Neuron (in vitro differentiated cells): Measurements from ENCODE around the gene RAD51B.
"Not testable (repeated sequence)": the region's sequence is repeated elsewhere in the genome, so short reads cannot be mapped to it uniquely, and the experiment has no call there.

Experiments used
- H2AFZ ChIP-seq: one replicate; pipeline ENCODE4 v1.6.1; 2013; ENCODE audit warnings: low read depth, mild to moderate bottlenecking, inconsistent platforms, low read length, moderate library complexity
- H3K27me3 ChIP-seq: one replicate; pipeline ENCODE4 v1.6.1; 2013; ENCODE audit warnings: low read length; ENCODE audit not compliant: insufficient read depth
- H3K36me3 ChIP-seq: one replicate; pipeline ENCODE4 v1.6.1; 2013; ENCODE audit warnings: low read length; ENCODE audit not compliant: insufficient read depth
- H3K4me1 ChIP-seq: one replicate; pipeline ENCODE4 v1.6.1; 2013; ENCODE audit warnings: low read length; ENCODE audit not compliant: insufficient read depth
- H3K4me3 ChIP-seq: 2 replicates; pipeline ENCODE4 v1.5.1; 2013; ENCODE audit warnings: mild to moderate bottlenecking, low read length, moderate library complexity
- H3K9me3 ChIP-seq: one replicate; pipeline ENCODE4 v1.6.1; 2013; ENCODE audit warnings: low read length

Gene RAD51B

GRCh38 chr14:68257969-68258368, 438.4 kb downstream of the RAD51B start:
- Histone ChIP-seq H3K36me3 (no peaks in the 10 kb centered on the region), H3K4me3 (no peak overlapping the region), H3K27me3 (no peaks in the 10 kb centered on the region), H3K4me1 (peaks cover 40% of the 10 kb centered on the region), H2AFZ (no peak overlapping the region), H3K9me3 (no peaks in the 10 kb centered on the region)

GRCh38 chr14:68258995-68259394, 439.4 kb downstream of the RAD51B start:
- peaks cover 45% of the 10 kb centered on the region for H3K4me1 ChIP-seq
- H2AFZ ChIP-seq, H3K4me3 ChIP-seq, H3K36me3 ChIP-seq, H3K9me3 ChIP-seq, H3K27me3 ChIP-seq: not testable (repeated sequence)

DNA sequence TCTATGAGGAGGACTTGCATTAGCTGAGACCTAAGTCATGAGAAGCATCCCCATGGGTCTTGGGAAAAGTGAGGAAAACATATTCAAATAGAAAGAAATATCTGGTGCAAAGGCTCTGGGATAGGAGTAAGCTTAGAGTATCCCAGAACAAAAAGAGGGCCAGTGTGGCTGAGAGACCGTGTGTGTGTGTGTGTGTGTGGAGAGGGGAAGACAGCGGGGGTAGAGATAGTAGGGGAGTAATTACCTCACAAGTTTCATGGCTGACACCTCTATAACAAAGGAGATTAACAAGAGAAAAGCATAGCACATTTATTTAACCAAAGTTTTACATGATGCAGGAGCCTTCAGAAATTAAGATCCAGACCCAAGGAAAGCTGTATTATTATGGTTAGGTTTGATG, 440.5 kb downstream of the RAD51B start:
- Histone ChIP-seq H3K4me3 (no peak overlapping the region), H3K4me1 (peaks cover 43% of the 10 kb centered on the region)

GRCh38 chr14:68261092-68261842, 441.7 kb downstream of the RAD51B start:
- Histone ChIP-seq H3K9me3 (no peaks in the 10 kb centered on the region), H3K36me3 (no peaks in the 10 kb centered on the region), H3K4me3 (no peak overlapping the region), H3K4me1 (peaks cover 42% of the 10 kb centered on the region), H2AFZ (peak overlapping the region; percentile 13), H3K27me3 (no peaks in the 10 kb centered on the region)

More for the DNA sequence above, 440.5 kb downstream of the RAD51B start:
- Histone ChIP-seq H3K27me3 (no peaks in the 10 kb centered on the region), H3K9me3 (no peaks in the 10 kb centered on the region), H3K36me3 (no peaks in the 10 kb centered on the region), H2AFZ (no peak overlapping the region)

DNA sequence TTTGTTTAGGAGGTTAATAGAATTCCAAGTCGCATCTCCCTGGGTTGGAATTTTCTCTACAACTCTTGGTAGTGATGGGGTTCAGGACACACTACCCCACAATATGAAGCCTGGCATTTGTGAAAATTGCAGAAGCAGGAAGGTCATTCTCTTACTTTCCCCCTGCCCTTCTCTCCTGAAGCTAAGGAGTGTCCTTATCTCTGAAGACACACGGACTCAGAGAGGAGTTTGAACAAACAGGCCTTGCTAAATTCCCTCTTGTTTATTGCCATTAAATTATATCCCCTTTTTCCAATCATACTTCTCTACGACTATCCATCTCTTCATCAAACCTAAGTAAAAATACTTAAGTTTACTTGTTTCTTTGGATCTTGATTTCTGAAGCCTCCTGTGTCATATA, 443.0 kb downstream of the RAD51B start:
- no peaks in the 10 kb centered on the region for H3K27me3 ChIP-seq
- peaks cover 41% of the 10 kb centered on the region for H3K4me1 ChIP-seq
- H3K9me3 ChIP-seq: no peaks in the 10 kb centered on the region
- H2AFZ ChIP-seq: no peak overlapping the region
- no peaks in the 10 kb centered on the region for H3K36me3 ChIP-seq
- H3K4me3 ChIP-seq: no peak overlapping the region

- Histone ChIP-seq H3K4me1 (peaks cover 41% of the 10 kb centered on the region), H3K27me3 (no peaks in the 10 kb centered on the region), H3K4me3 (no peak overlapping the region), H2AFZ (no peak overlapping the region), H3K9me3 (no peaks in the 10 kb centered on the region), H3K36me3 (no peaks in the 10 kb centered on the region)
Observed at GRCh38 chr14:68263563-68264259, 444.1 kb downstream of the RAD51B start.

DNA sequence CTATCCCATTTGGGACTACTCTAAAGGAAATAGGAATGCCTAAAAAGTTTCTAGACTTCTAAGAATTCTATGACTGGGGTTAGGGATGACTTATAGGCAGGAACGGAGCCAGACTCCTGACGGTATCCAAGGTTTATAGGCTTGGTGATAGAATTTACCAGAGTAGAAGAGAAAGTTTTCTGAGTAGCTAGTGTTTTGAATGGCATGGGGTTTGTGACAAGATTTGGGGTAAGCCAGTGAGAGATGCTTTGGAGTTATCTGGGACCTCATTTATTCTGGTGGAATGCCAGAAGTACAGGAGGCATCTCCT, 444.6 kb downstream of the RAD51B start:
- Histone ChIP-seq H3K36me3 (no peaks in the 10 kb centered on the region), H3K4me3 (no peak overlapping the region), H3K9me3 (no peaks in the 10 kb centered on the region), H3K4me1 (peaks cover 46% of the 10 kb centered on the region), H2AFZ (no peak overlapping the region), H3K27me3 (no peaks in the 10 kb centered on the region)

DNA sequence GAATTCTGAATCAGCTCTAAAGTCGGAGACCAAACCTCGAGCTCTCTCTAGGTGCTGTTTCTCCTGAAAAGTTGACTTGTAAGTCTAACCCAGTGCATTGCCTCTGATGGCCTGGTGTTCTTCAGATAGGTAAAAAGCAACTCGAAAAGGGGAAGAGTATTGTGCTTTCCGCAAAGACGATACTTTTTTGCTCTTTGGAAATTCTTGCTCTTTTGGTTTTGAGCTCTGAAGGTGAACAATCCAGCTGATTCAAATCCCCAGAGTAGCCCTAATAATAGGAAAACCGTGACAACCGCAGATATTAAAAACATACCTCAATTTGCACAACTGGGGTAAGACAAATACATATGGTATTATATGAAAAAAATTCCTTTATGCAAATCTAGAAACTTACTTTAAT, 447.4 kb downstream of the RAD51B start:
- H3K9me3 ChIP-seq: no peaks in the 10 kb centered on the region
- H3K27me3 ChIP-seq: no peaks in the 10 kb centered on the region
- no peak overlapping the region for H2AFZ ChIP-seq
- peaks cover 25% of the 10 kb centered on the region for H3K4me1 ChIP-seq
- no peaks in the 10 kb centered on the region for H3K36me3 ChIP-seq
- H3K4me3 ChIP-seq: no peak overlapping the region

DNA sequence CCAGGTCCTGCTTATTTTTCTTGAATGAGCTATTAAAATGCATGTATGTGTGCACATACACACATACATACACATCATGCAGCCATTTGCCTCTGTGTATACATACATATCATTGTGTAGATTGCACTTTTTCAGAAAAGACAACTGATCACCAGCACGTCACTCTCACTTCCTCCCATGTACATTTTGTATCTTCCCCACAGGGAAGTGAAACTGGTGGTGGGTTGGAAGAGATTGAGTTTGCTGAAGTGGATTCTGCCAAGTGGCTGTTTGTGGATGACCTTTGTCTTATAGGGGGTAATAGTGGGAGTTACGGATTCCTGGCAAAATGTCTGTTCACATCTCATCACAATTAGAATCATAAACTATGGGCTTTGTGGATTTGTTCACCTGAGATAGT, 448.6 kb downstream of the RAD51B start:
- Histone ChIP-seq H3K27me3 (no peaks in the 10 kb centered on the region), H3K36me3 (no peaks in the 10 kb centered on the region), H3K4me3 (no peak overlapping the region), H2AFZ (no peak overlapping the region), H3K9me3 (no peaks in the 10 kb centered on the region), H3K4me1 (peaks cover 13% of the 10 kb centered on the region)

GRCh38 chr14:68268719-68269118, 449.1 kb downstream of the RAD51B start:
- Histone ChIP-seq H3K4me3 (no peak overlapping the region), H3K9me3 (no peaks in the 10 kb centered on the region), H2AFZ (no peak overlapping the region), H3K36me3 (no peaks in the 10 kb centered on the region), H3K4me1 (peaks cover 10% of the 10 kb centered on the region), H3K27me3 (no peaks in the 10 kb centered on the region)

DNA sequence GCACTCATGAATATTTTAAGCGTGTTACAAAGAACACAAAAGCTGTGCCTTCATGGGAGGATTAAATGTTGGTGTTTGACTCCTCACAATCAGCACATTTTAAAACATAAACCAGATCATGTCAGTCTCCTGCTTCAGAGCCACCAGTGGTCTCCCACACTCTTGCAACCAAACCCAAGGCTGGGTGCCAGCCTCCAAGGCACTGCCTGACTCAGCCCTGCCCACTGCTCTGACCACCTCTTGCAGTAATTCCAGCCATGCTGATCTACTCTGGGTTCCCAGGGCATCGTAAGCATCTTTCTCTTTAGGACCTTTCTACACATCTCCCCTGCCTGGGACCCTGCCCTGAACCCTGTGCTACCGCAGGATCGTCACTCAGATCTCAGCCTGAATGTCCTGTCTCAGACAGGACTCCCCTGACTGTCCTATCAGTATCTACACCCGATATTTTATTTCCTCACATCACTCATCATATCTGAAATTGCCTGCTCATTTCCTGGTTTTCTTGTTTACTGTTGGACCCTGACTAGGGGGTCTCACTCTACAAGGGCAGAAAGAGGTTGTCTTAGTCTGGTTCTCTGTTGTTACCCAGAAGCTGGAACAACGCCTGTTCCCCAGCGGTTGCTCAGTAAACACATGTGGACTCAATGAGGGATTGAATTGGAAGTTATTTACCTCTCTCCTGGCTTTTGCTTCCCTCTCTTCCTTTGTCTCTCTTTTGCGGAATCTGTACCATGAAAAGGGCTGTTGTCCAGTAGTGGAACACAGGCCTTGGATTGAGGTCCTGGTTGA, 449.8 kb downstream of the RAD51B start:
- H2AFZ ChIP-seq: no peak overlapping the region
- H3K4me1 ChIP-seq: peaks cover 5% of the 10 kb centered on the region
- H3K4me3 ChIP-seq: no peak overlapping the region
- H3K9me3 ChIP-seq: no peaks in the 10 kb centered on the region
- no peaks in the 10 kb centered on the region for H3K36me3 ChIP-seq
- no peaks in the 10 kb centered on the region for H3K27me3 ChIP-seq

DNA sequence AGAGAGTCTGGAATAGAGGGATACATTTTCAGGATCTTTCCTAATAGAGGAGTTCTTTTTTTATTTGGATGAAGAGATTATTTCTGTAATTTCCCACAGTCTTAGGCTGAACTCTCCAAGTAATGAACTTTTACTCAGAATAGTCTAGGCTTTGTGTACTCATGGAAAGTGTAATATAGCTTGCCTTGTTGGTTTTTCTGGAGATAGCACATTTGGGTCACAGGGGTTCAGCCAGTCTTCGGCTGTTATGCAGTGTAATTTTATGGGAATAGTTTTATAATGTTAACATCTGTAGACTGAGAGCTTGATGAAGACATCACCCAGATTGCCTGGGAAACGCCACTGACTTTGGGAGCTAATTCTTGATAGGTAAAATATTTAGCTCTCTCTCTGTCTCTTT, 450.8 kb downstream of the RAD51B start:
- no peak overlapping the region for H2AFZ ChIP-seq
- no peaks in the 10 kb centered on the region for H3K27me3 ChIP-seq
- H3K4me1 ChIP-seq: peaks cover 5% of the 10 kb centered on the region
- H3K9me3 ChIP-seq: no peaks in the 10 kb centered on the region
- H3K36me3 ChIP-seq: no peaks in the 10 kb centered on the region
- no peak overlapping the region for H3K4me3 ChIP-seq

DNA sequence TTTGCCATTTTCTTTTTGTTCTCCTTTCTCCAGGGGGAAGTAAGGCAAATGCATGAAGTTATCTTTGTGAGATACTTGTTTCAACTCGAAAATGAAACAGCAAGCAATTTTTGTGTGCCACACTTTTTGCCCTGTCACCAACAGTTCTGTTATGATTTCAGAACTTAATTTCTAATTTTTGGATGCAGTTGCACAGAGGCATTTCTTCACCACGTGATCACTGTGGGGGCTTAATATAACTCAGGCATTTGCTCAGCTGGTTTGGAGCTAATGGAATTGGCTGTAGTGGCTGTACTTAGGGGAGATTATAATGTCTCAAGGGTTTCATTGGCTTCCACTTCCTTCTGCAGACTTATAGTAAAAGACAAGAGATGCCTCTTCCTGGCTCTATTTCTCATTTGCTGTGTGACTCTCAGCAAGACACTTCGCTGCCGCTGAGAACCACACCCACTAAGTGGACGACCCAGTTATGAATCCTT, 452.4 kb downstream of the RAD51B start:
- no peaks in the 10 kb centered on the region for H3K36me3 ChIP-seq
- no peak overlapping the region for H2AFZ ChIP-seq
- H3K4me1 ChIP-seq: peaks cover 8% of the 10 kb centered on the region
- H3K27me3 ChIP-seq: no peaks in the 10 kb centered on the region
- no peaks in the 10 kb centered on the region for H3K9me3 ChIP-seq
- H3K4me3 ChIP-seq: no peak overlapping the region
